IMR-90 (cell line): ENCODE data around the gene ROBO1. TPM values are rescaled to one million over a fixed set of nuclear protein-coding genes. Genes with fewer than 3 reads are reported as not detected.

Experiments
- ATAC-seq: fragments of 200-7000 bp; cut with Tn5 transposase; 2 replicates; pipeline ENCODE4 v1.9.1; 2020; ENCODE audit warnings: low read depth, mild to moderate bottlenecking, moderate library complexity
- BruUV-seq: library from RNA; stranded (reverse); fragments of 400-500 nt; replicated peaks from 2 replicates; lab custom pipeline; 2021; lab: Mats Ljungman, UMichigan
- CTCF ChIA-PET: fragments of 300-600 bp; formaldehyde crosslinking; extraction: SDS; loops from one replicate; lab custom pipeline; 2021; ENCODE audit warnings: antibody characterized with exemption; lab: Yijun Ruan, JAX
- POLR2A ChIA-PET: fragments of 300-600 bp; sonication (Branson Sonifier 250); formaldehyde crosslinking; loops from one replicate; lab custom pipeline; 2022; ENCODE audit warnings: antibody characterized with exemption; ENCODE audit not compliant: unreplicated experiment; lab: Charles Lee
- DNase-seq: peaks from one replicate; pipeline ENCODE4 v3.0.0; 2013
- H2AFZ ChIP-seq: replicated peaks from 2 replicates; pipeline ENCODE3; 2013; ENCODE audit warnings: low read length, mild to moderate bottlenecking; ENCODE audit not compliant: poor library complexity
- H2AK5ac ChIP-seq: 2 replicates; pipeline ENCODE4 v1.6.1; 2013; ENCODE audit warnings: low read depth, low read length, inconsistent platforms
- H2AK9ac ChIP-seq: replicated peaks from 2 replicates; pipeline ENCODE3; 2013; ENCODE audit warnings: mild to moderate bottlenecking, low read depth, low read length, moderate library complexity; ENCODE audit not compliant: poor library complexity
- H2BK120ac ChIP-seq: 2 replicates; pipeline ENCODE4 v1.6.1; 2013; ENCODE audit warnings: low read depth, low read length, inconsistent platforms
- H2BK15ac ChIP-seq: 3 replicates; pipeline ENCODE4 v1.6.1; 2013; ENCODE audit warnings: low read depth, low read length, inconsistent platforms
- H2BK20ac ChIP-seq: 2 replicates; pipeline ENCODE4 v1.6.1; 2013; ENCODE audit warnings: low read depth, mild to moderate bottlenecking, inconsistent platforms, low read length, moderate library complexity
- H2BK5ac ChIP-seq: 2 replicates; pipeline ENCODE4 v1.6.1; 2013; ENCODE audit warnings: mild to moderate bottlenecking, low read depth, low read length, inconsistent platforms; ENCODE audit not compliant: poor library complexity, severe bottlenecking
- H3K14ac ChIP-seq: replicated peaks from 2 replicates; pipeline ENCODE4 v1.6.1; 2013; ENCODE audit warnings: low read depth, low read length, inconsistent platforms
- H3K18ac ChIP-seq: 2 replicates; pipeline ENCODE4 v1.6.1; 2013; ENCODE audit warnings: low read depth, low read length, control low read depth
- H3K23ac ChIP-seq: 2 replicates; pipeline ENCODE4 v1.6.1; 2013; ENCODE audit warnings: low read depth, low read length, inconsistent platforms
- H3K27ac ChIP-seq: 2 replicates; pipeline ENCODE4 v1.5.1; 2013; ENCODE audit warnings: mild to moderate bottlenecking, control low read depth, low read length; ENCODE audit not compliant: insufficient read depth
- H3K27me3 ChIP-seq: 2 replicates; pipeline ENCODE4 v1.6.1; 2013; ENCODE audit warnings: low read length; ENCODE audit not compliant: control insufficient read depth, insufficient read depth
- H3K36me3 ChIP-seq: 2 replicates; pipeline ENCODE4 v1.6.1; 2013; ENCODE audit warnings: low read length, mixed read lengths; ENCODE audit not compliant: control insufficient read depth, insufficient read depth
- H3K4ac ChIP-seq: 2 replicates; pipeline ENCODE4 v1.6.1; 2013; ENCODE audit warnings: low read depth, low read length, inconsistent platforms
- H3K4me1 ChIP-seq: 2 replicates; pipeline ENCODE4 v1.6.1; 2013; ENCODE audit warnings: low read length, mixed read lengths; ENCODE audit not compliant: control insufficient read depth, insufficient read depth
- H3K4me2 ChIP-seq: 2 replicates; pipeline ENCODE4 v1.6.1; 2013; ENCODE audit warnings: low read depth, mild to moderate bottlenecking, control low read depth, low read length, moderate library complexity
- H3K4me3 ChIP-seq: 2 replicates; pipeline ENCODE4 v1.5.1; 2013; ENCODE audit warnings: low read depth, mild to moderate bottlenecking, control low read depth, low read length, moderate library complexity; ENCODE audit not compliant: insufficient read depth
- H3K56ac ChIP-seq: 2 replicates; pipeline ENCODE4 v1.6.1; 2013; ENCODE audit warnings: low read length, inconsistent platforms; ENCODE audit not compliant: insufficient read depth; ENCODE audit errors: extremely low read depth
- H3K79me1 ChIP-seq, 2 experiments: 2 replicates each; pipeline ENCODE4 v1.6.1; 2013; ENCODE audit warnings: low read length in 2 of 2, inconsistent platforms in 1 of 2, low read depth in 1 of 2
- H3K9ac ChIP-seq: 2 replicates; pipeline ENCODE4 v1.6.1; 2013; ENCODE audit warnings: low read depth, low read length, control low read depth
- H3K9me1 ChIP-seq: 2 replicates; pipeline ENCODE4 v1.6.1; 2013; ENCODE audit warnings: low read length, inconsistent platforms; ENCODE audit not compliant: insufficient read depth
- H3K9me3 ChIP-seq: 2 replicates; pipeline ENCODE4 v1.6.1; 2013; ENCODE audit warnings: low read length; ENCODE audit not compliant: control insufficient read depth, insufficient read depth
- H4K20me1 ChIP-seq: 2 replicates; pipeline ENCODE4 v1.6.1; 2013; ENCODE audit warnings: low read length, inconsistent platforms; ENCODE audit not compliant: insufficient read depth
- H4K5ac ChIP-seq: 2 replicates; pipeline ENCODE4 v1.6.1; 2013; ENCODE audit warnings: mild to moderate bottlenecking, low read depth, low read length, control low read depth
- H4K8ac ChIP-seq, 2 experiments: 2 replicates each; pipeline ENCODE4 v1.6.1; 2013; ENCODE audit warnings: low read depth in 2 of 2, low read length in 2 of 2, control low read depth in 1 of 2, inconsistent platforms in 1 of 2
- H4K91ac ChIP-seq: 2 replicates; pipeline ENCODE4 v1.6.1; 2013; ENCODE audit warnings: low read depth, low read length, inconsistent platforms; ENCODE audit not compliant: insufficient read depth
- CEBPB ChIP-seq: IDR thresholded peaks from 2 replicates; pipeline ENCODE4 v1.6.1; 2012; ENCODE audit warnings: low read depth, low read length, improper control_type of control experiment
- CHD1 ChIP-seq: IDR thresholded peaks from 2 replicates; pipeline ENCODE4 v1.6.1; 2012; ENCODE audit warnings: low read depth, low read length, improper control_type of control experiment
- ELK1 ChIP-seq: fragments of 150-350 bp; IDR thresholded peaks from 2 replicates; pipeline ENCODE4 v1.6.1; 2016; ENCODE audit warnings: low read depth, mild to moderate bottlenecking, low read length, moderate library complexity, borderline replicate concordance
- FOS ChIP-seq: fragments of 150-350 bp; IDR thresholded peaks from 2 replicates; pipeline ENCODE4 v1.6.1; 2016; ENCODE audit warnings: low read depth, low read length
- MAZ ChIP-seq: IDR thresholded peaks from 2 replicates; pipeline ENCODE4 v1.6.1; 2012; ENCODE audit warnings: low read depth, mild to moderate bottlenecking, low read length, improper control_type of control experiment, moderate library complexity, borderline replicate concordance
- NFE2L2 ChIP-seq: fragments of 150-350 bp; IDR thresholded peaks from 2 replicates; pipeline ENCODE4 v1.6.1; 2016; ENCODE audit warnings: low read depth, mild to moderate bottlenecking, low read length
- POLR2A ChIP-seq: IDR thresholded peaks from 2 replicates; pipeline ENCODE4 v1.6.1; 2012; ENCODE audit warnings: mild to moderate bottlenecking, low read depth, low read length
- RAD21 ChIP-seq: IDR thresholded peaks from 2 replicates; pipeline ENCODE4 v1.6.1; 2012; ENCODE audit warnings: low read length, improper control_type of control experiment
- SMC3 ChIP-seq: fragments of 150-350 bp; IDR thresholded peaks from 2 replicates; pipeline ENCODE4 v1.6.1; 2016; ENCODE audit warnings: low read depth, mild to moderate bottlenecking, antibody characterized with exemption, low read length, moderate library complexity
- USF2 ChIP-seq: fragments of 150-350 bp; IDR thresholded peaks from 2 replicates; pipeline ENCODE4 v1.6.1; 2017; ENCODE audit warnings: mild to moderate bottlenecking, antibody characterized with exemption, low read length, low read depth
- WGBS, 2 experiments: methylation state at CpG; one replicate each; pipeline versions ENCODE4 v1.1.5 to v1.1.7; 2013; ENCODE audit warnings: missing lambda C conversion rate in 2 of 2; ENCODE audit not compliant: insufficient read length in 1 of 2; ENCODE audit errors: extremely low coverage in 2 of 2; 5-methylcytosine and 5-hydroxymethylcytosine counted together
- dilution Hi-C: fragments of 300-500 bp; cut with HindIII; formaldehyde crosslinking; loops from one replicate; pipeline ENCODE4 v1.14.3; 2018; ENCODE audit warnings: low sequenced_read_pairs; ENCODE audit not compliant: unreplicated experiment
- in situ Hi-C: fragments of 300-500 bp; cut with MboI; formaldehyde crosslinking; loops from 3 replicates; pipeline ENCODE4 v1.14.3; 2019; ENCODE audit warnings: low sequenced_read_pairs, inconsistent platforms, mixed read lengths
- intact Hi-C: fragments of 100-400 bp; cut with micrococcal nuclease; formaldehyde crosslinking; loops from 2 replicates; pipeline ENCODE4 v1.10.0; 2022
- polyA plus RNA-seq, 3 experiments: library from polyadenylated mRNA; depleted of rRNA; stranded (reverse); fragments of >200 nt; gene quantifications; 2 replicates each; pipeline ENCODE4 v1.2.3, GENCODE V29; 2012; ENCODE audit warnings: low replicate concordance in 1 of 3
- total RNA-seq: library from RNA; depleted of rRNA; stranded (reverse); fragments of >200 nt; gene quantifications from 2 replicates; pipeline ENCODE4 v1.2.3, GENCODE V29; 2012

The ROBO1 gene
- total and polyA plus RNA-seq, 2 of the 4 experiments (the other 2 are of a cell fraction) = 24.1 to 53.9 TPM

GRCh38 chr3:79160421-79160820 lies 607.4 kb downstream of the ROBO1 start:
- WGBS, 2 experiments = no CpG with 5 or more reads among the region's 1 CpG
- no peak overlapping the region for H3K56ac ChIP-seq
- DNase-seq = no peak

More at GRCh38 chr3:79160421-79160820, 607.4 kb downstream of the ROBO1 start:
- Histone ChIP-seq H3K79me1 (no peaks in the 10 kb centered on the region), H4K20me1 (no peaks in the 10 kb centered on the region), H3K4ac (no peak overlapping the region), H3K4me2 (no peak overlapping the region), H2AK9ac (no peak overlapping the region), H2AFZ (no peak overlapping the region), H3K9ac (no peak overlapping the region), H4K8ac (no peak overlapping the region), H2AK5ac (no peak overlapping the region), H3K27me3 (no peaks in the 10 kb centered on the region; the same call in 1 of the 2 replicates), H2BK5ac (no peak overlapping the region), H4K91ac (no peak overlapping the region), H3K9me1 (no peaks in the 10 kb centered on the region), H2BK120ac (no peak overlapping the region), H3K18ac (no peak overlapping the region), H3K9me3 (no peaks in the 10 kb centered on the region), H4K5ac (no peak overlapping the region), H3K23ac (no peak overlapping the region), H3K27ac (no peak overlapping the region), H3K4me1 (no peaks in the 10 kb centered on the region), H3K36me3 (no peaks in the 10 kb centered on the region), H3K4me3 (no peak overlapping the region), H2BK15ac (no peak overlapping the region), H2BK20ac (no peak overlapping the region), H3K14ac (no peak overlapping the region)
- ChIA-PET CTCF (no interaction called here), POLR2A (no interaction called here)
- ATAC-seq = no peak
- in situ Hi-C loops = no loop called here
- no peak for TF ChIP-seq RAD21
- no peak for TF ChIP-seq POLR2A
- no peak for TF ChIP-seq CHD1
- TF ChIP-seq SMC3 = no peak
- no peak for TF ChIP-seq MAZ
- TF ChIP-seq FOS = no peak
- no peak for TF ChIP-seq NFE2L2
- TF ChIP-seq ELK1 = no peak
- TF ChIP-seq USF2 = no peak
- TF ChIP-seq CEBPB = no peak
- dilution Hi-C loops = no loop called here
- intact Hi-C loops = no loop called here
- no TSS peak for BruUV-seq
